ENCODE measurements around the gene PARP12.
A peak's percentile ranks its signal among the peaks of the same experiment; 100 is the strongest.

PARP12 gene

DNA sequence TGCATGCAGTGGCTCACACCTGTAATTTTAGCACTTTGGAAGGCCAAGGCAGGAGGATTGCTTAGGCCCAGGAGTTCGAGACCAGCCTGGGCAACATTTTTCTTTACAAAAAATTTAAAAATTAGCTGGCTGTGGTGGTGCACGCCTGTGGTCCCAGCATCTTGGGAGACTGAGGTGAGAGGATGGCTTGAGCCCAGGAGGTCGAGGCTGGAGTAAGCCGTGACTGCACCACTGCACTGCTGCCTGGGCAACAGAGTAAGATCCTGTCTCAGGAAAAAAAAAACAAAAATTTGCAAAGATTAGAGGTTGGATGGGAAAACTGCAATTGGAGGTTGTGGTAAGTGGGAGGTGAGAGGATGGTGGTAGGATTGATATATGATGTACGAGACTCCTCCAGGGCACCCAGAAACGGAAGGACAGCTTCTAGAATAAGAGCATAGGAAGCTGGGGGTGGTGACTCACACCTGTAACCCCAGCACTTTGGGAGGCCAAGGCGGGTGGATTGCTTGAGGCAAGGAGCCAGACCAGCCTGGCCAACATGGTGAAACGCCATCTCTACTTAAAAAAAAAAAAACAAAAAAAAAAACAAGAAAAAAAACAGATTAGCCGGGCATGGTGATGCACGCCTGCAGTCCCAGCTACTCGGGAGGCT lies 19.1 kb upstream of the PARP12 start:
- H3K27ac ChIP-seq: no peak overlapping the region
- no peaks in the 10 kb centered on the region for H3K9me3 ChIP-seq (replicated peaks in 1 of 11)
- no peak overlapping the region for H3K9ac ChIP-seq
- no peaks in the 10 kb centered on the region for H3K27me3 ChIP-seq
- TF ChIP-seq Cebpa-rat (IDR thresholded peaks at IDR 0.05): no peak
- H3K36me3 ChIP-seq: peaks cover 0 to 36% (median 4%) of the 10 kb centered on the region in 11 experiments; a peak in 10 of 22 replicates
- H3K4me2 ChIP-seq: no peak overlapping the region
- H4K20me1 ChIP-seq: peaks cover 0 to 52% (median 0%) of the 10 kb centered on the region in 11 experiments; a peak in 7 of 22 replicates
- no peak overlapping the region for H3K4me3 ChIP-seq
- peaks cover 0 to 6% (median 0%) of the 10 kb centered on the region in 10 experiments; a peak in 4 of 20 replicates for H3K4me1 ChIP-seq

DNA sequence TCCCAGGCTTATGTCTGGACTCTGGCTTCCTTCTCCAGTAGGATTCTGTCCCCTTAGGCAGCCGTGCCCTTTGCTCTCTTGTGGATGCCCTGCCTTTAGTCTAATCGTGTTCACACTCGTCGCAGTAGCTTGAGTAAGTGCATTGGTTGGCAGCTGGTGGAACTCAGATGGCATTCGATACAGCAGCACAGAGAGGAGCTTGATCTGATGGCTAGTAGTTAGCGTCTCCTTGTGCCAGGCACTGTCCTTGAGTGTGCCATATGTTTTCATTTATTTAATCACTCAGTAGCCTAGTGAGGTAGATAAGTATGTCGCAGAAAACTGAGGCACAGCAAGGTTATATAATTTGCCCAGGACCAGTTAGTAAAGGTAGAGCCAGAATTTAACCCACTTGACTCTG lies 18.2 kb upstream of the PARP12 start:
- Histone ChIP-seq H4K20me1 (peaks cover 0 to 48% (median 0%) of the 10 kb centered on the region in 11 experiments; a peak in 7 of 22 replicates), H3K4me3 (no peak overlapping the region), H3K9ac (no peak overlapping the region), H3K27ac (no peak overlapping the region), H3K36me3 (peaks cover 0 to 27% (median 0%) of the 10 kb centered on the region in 11 experiments; a peak in 5 of 22 replicates), H3K27me3 (no peaks in the 10 kb centered on the region), H3K4me1 (peaks cover 0 to 6% (median 0%) of the 10 kb centered on the region in 10 experiments; a peak in 4 of 20 replicates), H3K9me3 (replicated peaks in 1 of 11) (no peaks in the 10 kb centered on the region), H3K4me2 (no peak overlapping the region)
- TF ChIP-seq Cebpa-rat (IDR thresholded peaks at IDR 0.05): no peak

DNA sequence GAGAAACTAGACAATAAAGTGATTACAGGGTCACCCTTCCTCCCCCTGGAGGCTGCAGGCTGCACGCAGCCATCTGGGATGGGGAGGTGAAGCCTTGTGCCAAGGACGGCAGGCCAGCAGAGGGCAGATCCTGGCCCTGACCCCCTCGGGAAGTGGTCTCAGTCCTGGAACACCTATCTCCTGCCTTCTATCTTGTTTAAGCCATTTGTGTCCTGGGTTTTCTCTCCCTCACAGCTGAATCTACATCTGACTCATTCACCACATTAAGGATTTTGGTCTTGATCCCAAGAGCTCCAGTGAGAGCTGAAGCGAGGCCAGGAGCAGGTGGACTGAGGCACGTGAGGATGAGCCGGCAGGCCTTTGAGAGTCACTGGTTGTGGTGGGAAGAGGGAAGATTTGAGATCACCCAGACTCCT lies 16.4 kb upstream of the PARP12 start:
- Histone ChIP-seq H3K4me3 (no peak overlapping the region), H3K36me3 (peaks cover 0 to 14% (median 0%) of the 10 kb centered on the region in 11 experiments; a peak in 2 of 22 replicates), H3K27me3 (no peaks in the 10 kb centered on the region), H3K9me3 (replicated peaks in 1 of 11) (no peaks in the 10 kb centered on the region), H4K20me1 (peaks cover 0 to 45% (median 0%) of the 10 kb centered on the region in 11 experiments; a peak in 7 of 22 replicates), H3K4me2 (no peak overlapping the region), H3K9ac (no peak overlapping the region), H3K27ac (no peak overlapping the region), H3K4me1 (peaks cover 0 to 10% (median 2%) of the 10 kb centered on the region in 10 experiments; a peak in 6 of 20 replicates)
- no peak for TF ChIP-seq Cebpa-rat (IDR thresholded peaks at IDR 0.05)

DNA sequence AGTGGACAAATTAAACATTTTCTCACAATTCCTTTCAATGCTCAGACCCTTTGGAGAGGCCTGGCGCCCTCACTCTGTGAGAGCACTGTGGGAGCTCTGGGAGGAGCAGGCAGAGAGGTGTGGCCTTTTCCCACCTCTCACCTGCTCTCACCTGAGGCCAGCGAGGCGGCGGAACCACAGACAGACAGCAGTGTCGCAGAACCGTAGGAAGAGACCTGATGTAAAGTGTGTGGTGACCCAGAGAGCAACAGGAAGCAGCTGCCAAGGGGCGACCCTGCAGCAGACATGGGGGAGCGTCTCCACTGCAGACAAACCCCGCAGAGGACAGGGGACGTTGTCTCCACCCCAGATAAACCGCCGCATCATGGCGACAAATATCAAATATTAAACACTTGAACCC lies 15.6 kb upstream of the PARP12 start:
- H3K36me3 ChIP-seq: 0 out of 22 replicates have a peak, but pooled peaks cover 0 to 6% (median 0%) of the 10 kb centered on the region in 11 experiments
- H3K4me1 ChIP-seq: peaks cover 0 to 11% (median 2%) of the 10 kb centered on the region in 10 experiments; a peak in 6 of 20 replicates
- H3K4me2 ChIP-seq: 0 out of 22 replicates have a peak overlapping the region, but pooled peaks of 1 of the 11 experiments have one; percentile 2
- H3K27me3 ChIP-seq: no peaks in the 10 kb centered on the region
- no peak overlapping the region for H3K9ac ChIP-seq
- no peak for TF ChIP-seq Cebpa-rat (IDR thresholded peaks at IDR 0.05)
- H3K4me3 ChIP-seq: no peak overlapping the region
- H4K20me1 ChIP-seq: peaks cover 0 to 40% (median 0%) of the 10 kb centered on the region in 11 experiments; a peak in 6 of 22 replicates
- no peak overlapping the region for H3K27ac ChIP-seq
- H3K9me3 ChIP-seq (replicated peaks in 1 of 11): no peaks in the 10 kb centered on the region

DNA sequence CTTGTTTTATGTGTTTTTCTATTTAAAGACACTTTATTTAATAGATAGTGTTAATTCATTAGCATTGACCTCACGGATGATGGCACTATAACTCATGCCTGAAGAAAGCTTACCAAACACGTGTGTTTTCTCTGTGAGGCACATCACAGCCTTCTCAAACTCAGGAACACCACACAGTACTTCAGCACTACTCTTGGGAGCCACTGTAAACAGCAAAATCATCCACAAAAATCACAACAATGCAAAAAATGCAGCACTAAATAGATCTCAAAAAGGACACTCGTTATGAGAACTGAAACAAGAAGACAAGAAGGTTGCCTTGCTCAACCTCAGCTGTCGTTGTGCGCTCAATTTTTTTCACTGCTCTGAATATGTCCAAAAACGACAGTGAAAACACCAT lies 12.0 kb upstream of the PARP12 start:
- no peak for TF ChIP-seq Cebpa-rat (IDR thresholded peaks at IDR 0.05)
- Histone ChIP-seq H3K36me3 (no peaks in the 10 kb centered on the region), H4K20me1 (peaks cover 0 to 6% (median 0%) of the 10 kb centered on the region in 11 experiments; a peak in 4 of 22 replicates), H3K27me3 (no peaks in the 10 kb centered on the region), H3K4me3 (no peak overlapping the region), H3K9ac (no peak overlapping the region), H3K4me1 (peaks cover 0 to 11% (median 2%) of the 10 kb centered on the region in 10 experiments; a peak in 6 of 20 replicates), H3K4me2 (no peak overlapping the region), H3K9me3 (replicated peaks in 1 of 11) (peaks cover 0 to 14% (median 8%) of the 10 kb centered on the region in 11 experiments; a peak in 15 of 22 replicates), H3K27ac (no peak overlapping the region)

DNA sequence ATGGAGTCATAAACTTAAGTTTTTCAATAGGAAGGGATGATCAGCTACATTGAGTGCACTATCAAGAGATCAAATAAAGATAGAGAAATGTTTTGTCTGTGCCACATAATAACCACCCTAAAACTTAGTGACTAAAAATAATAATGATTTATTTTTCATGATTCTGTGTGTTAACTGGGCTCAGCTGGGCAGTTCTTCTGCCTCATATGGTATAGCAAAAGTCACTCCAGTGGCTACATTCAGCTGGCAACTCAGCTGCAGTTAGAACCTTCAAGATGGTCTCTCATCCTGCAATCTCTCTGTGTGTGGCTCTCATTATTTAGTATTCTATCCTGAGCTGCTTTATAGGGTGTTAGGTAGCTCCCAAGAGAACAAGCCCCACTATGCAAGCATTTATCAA lies 7.8 kb upstream of the PARP12 start:
- no peak for TF ChIP-seq Cebpa-rat (IDR thresholded peaks at IDR 0.05)
- no peak overlapping the region for H3K4me2 ChIP-seq
- no peaks in the 10 kb centered on the region for H4K20me1 ChIP-seq
- H3K27me3 ChIP-seq: no peaks in the 10 kb centered on the region
- no peak overlapping the region for H3K27ac ChIP-seq
- no peak overlapping the region for H3K4me3 ChIP-seq
- H3K9ac ChIP-seq: no peak overlapping the region
- peaks cover 0 to 11% (median 0%) of the 10 kb centered on the region in 10 experiments; a peak in 2 of 20 replicates for H3K4me1 ChIP-seq
- no peaks in the 10 kb centered on the region for H3K36me3 ChIP-seq
- peaks cover 31 to 54% (median 45%) of the 10 kb centered on the region in 11 experiments for H3K9me3 ChIP-seq (replicated peaks in 1 of 11)

DNA sequence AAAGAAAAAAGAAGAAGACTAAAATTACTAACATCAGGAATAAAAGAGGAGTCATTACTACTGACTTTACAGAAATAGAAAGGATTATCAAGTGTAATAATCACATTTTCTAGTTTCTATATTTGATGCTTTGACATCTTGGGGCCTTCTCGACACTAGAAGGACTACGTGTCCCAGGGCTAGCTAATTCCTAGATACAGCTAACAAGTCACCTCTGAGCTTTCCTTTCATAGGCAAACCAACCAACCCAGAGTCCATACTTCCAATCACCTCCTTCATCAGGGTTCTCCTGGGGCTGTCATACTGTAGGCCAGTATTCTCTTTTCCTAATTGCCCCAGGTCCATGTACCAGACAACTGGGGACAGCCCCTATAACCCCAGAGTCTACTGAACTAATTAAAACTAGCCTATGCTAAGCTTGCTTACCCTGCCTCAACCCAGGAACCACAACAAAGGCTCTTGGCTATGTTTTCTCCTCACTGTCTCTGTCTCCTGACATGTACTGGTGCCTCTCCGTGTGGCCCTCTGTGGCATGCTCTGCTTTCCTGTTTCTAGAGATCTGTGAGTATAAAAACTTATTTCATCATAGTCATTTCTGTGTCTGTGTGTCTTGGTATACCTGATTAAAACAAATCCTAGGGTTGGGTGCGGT lies 6.7 kb upstream of the PARP12 start:
- H3K4me1 ChIP-seq: peaks cover 0 to 5% (median 0%) of the 10 kb centered on the region in 10 experiments; a peak in 2 of 20 replicates
- TF ChIP-seq Cebpa-rat (IDR thresholded peaks at IDR 0.05): no peak
- H3K36me3 ChIP-seq: no peaks in the 10 kb centered on the region
- H3K9me3 ChIP-seq (replicated peaks in 1 of 11): peaks cover 38 to 55% (median 48%) of the 10 kb centered on the region in 11 experiments
- H4K20me1 ChIP-seq: no peaks in the 10 kb centered on the region
- no peak overlapping the region for H3K27ac ChIP-seq
- no peak overlapping the region for H3K9ac ChIP-seq
- H3K4me3 ChIP-seq: no peak overlapping the region
- H3K4me2 ChIP-seq: no peak overlapping the region
- H3K27me3 ChIP-seq: no peaks in the 10 kb centered on the region

DNA sequence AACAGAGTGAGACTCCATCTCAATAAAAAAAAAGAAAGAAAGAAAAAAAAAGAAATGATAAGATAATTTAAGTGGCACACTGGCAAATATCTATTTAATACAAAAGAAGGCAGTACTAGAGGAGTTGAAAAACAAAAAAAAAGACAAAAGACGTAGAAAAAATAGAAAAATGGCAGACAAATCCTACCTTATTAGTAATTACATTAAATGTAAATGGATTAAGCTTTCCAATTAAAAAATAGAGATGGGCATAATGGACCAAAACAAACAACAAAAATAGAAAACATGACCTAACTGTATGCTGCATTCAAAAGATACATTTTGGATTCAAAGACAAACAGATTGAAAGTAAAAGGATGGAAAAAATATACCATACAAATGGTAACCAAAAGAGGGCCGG lies 5.3 kb upstream of the PARP12 start:
- no peak for TF ChIP-seq Cebpa-rat (IDR thresholded peaks at IDR 0.05)
- Histone ChIP-seq H3K4me3 (no peak overlapping the region), H3K9me3 (replicated peaks in 1 of 11) (peaks cover 38 to 55% (median 48%) of the 10 kb centered on the region in 11 experiments), H3K4me1 (peaks cover 0 to 6% (median 0%) of the 10 kb centered on the region in 10 experiments; a peak in 4 of 20 replicates), H3K36me3 (no peaks in the 10 kb centered on the region), H3K27me3 (no peaks in the 10 kb centered on the region), H3K9ac (no peak overlapping the region), H4K20me1 (no peaks in the 10 kb centered on the region), H3K27ac (no peak overlapping the region), H3K4me2 (no peak overlapping the region)

DNA sequence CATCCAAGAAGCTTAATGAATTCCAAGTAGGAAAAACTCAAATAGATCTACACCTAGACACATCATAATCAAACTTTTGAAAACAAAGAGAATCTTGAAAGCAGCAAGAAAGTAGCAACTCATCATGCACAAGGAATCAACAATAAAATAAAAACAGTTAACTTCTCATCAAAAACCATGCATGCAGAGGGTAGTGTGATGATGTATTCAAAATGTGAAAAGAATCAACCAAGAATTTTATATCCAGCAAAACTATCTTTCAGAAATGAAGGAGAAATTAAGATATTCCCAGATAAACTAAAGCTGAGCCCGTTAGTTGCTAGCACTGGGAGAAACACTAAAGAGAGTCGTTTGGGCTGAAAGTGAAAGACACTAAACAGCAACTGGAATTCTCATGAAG lies 4.3 kb upstream of the PARP12 start:
- Histone ChIP-seq H3K4me3 (no peak overlapping the region), H3K27me3 (no peaks in the 10 kb centered on the region), H3K27ac (no peak overlapping the region), H3K4me1 (peaks cover 0 to 6% (median 0%) of the 10 kb centered on the region in 10 experiments; a peak in 4 of 20 replicates), H3K4me2 (no peak overlapping the region), H3K36me3 (no peaks in the 10 kb centered on the region), H4K20me1 (no peaks in the 10 kb centered on the region), H3K9ac (no peak overlapping the region), H3K9me3 (replicated peaks in 1 of 11) (peaks cover 38 to 55% (median 48%) of the 10 kb centered on the region in 11 experiments)
- TF ChIP-seq Cebpa-rat (IDR thresholded peaks at IDR 0.05): no peak

Measured in BLaER1 treated with 17β-estradiol and CSF1 and Interleukin-3, amounts not matched to agents 10 nM and 100 nM (cell line).